ENCODE data around the gene DYNC2I2. TPM values are rescaled to one million over a fixed set of nuclear protein-coding genes. Genes with fewer than 3 reads are reported as not detected.
A peak's percentile ranks its signal among the peaks of the same experiment; 100 is the strongest.

Gene DYNC2I2
- total RNA-seq, 1 experiment from 2014 or later = 53.2 TPM

GRCh38 chr9:128657796-128658195 is 1.1 kb upstream of the DYNC2I2 start:
- TF ChIP-seq CTCF (IDR thresholded peaks at IDR 0.05; ENCODE audit: unreplicated experiment) = no peak
- no peaks in the 10 kb centered on the region for H3K9me3 Mint-ChIP-seq (ENCODE audit: low read depth, unreplicated experiment)
- no peak overlapping the region for H3K4me3 Mint-ChIP-seq (ENCODE audit: low read depth, unreplicated experiment)
- H3K36me3 Mint-ChIP-seq (ENCODE audit: insufficient read depth, unreplicated experiment) = peaks cover 18% of the 10 kb centered on the region
- intact Hi-C loops (cut with micrococcal nuclease; ENCODE audit: unreplicated experiment) = no loop called here
- CTCF ChIA-PET = no interaction called here
- no peak overlapping the region for H3K27ac Mint-ChIP-seq (ENCODE audit: unreplicated experiment)
- H3K27me3 Mint-ChIP-seq (ENCODE audit: unreplicated experiment) = no peaks in the 10 kb centered on the region
- DNase-seq = no peak
- no TSS peak for BruUV-seq (replicated peaks)
- H3K4me1 Mint-ChIP-seq (ENCODE audit: low read depth, unreplicated experiment) = peaks cover 8% of the 10 kb centered on the region

DNA sequence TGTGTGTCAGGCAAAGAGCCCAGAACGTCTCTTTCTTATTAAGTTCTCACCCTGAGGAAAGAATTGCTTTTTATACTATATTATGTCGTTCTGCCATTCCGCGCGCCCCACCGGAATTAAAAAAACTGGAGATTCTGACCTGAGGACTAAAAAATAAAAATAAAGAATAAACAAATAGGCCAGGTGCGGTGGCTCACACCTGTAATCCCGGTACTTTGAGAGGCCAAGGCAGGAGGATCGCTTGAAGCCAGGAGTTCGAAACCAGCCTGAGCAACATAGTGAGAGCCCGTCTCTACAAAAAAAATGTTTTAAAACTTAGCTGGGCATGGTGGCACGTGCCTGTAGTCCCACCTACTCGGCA is 677 bp upstream of the DYNC2I2 start:
- peak overlapping the region; percentile 98 for H3K27ac Mint-ChIP-seq (ENCODE audit: unreplicated experiment)
- H3K4me1 Mint-ChIP-seq (ENCODE audit: low read depth, unreplicated experiment) = peaks cover 8% of the 10 kb centered on the region
- no peaks in the 10 kb centered on the region for H3K27me3 Mint-ChIP-seq (ENCODE audit: unreplicated experiment)
- BruUV-seq (replicated peaks) = no TSS peak
- TF ChIP-seq CTCF (IDR thresholded peaks at IDR 0.05; ENCODE audit: unreplicated experiment) = no peak
- DNase-seq = no peak
- peaks cover 17% of the 10 kb centered on the region for H3K36me3 Mint-ChIP-seq (ENCODE audit: insufficient read depth, unreplicated experiment)
- CTCF ChIA-PET = no interaction called here
- H3K4me3 Mint-ChIP-seq (ENCODE audit: low read depth, unreplicated experiment) = peak overlapping the region; percentile 76
- intact Hi-C loops (cut with micrococcal nuclease; ENCODE audit: unreplicated experiment) = no loop called here
- no peaks in the 10 kb centered on the region for H3K9me3 Mint-ChIP-seq (ENCODE audit: low read depth, unreplicated experiment)

GRCh38 chr9:128654481-128654880 is 2.2 kb downstream of the DYNC2I2 start:
- H3K4me1 Mint-ChIP-seq (ENCODE audit: low read depth, unreplicated experiment) = peaks cover 8% of the 10 kb centered on the region
- BruUV-seq (replicated peaks) = no TSS peak
- H3K4me3 Mint-ChIP-seq (ENCODE audit: low read depth, unreplicated experiment) = no peak overlapping the region
- peaks cover 17% of the 10 kb centered on the region for H3K36me3 Mint-ChIP-seq (ENCODE audit: insufficient read depth, unreplicated experiment)
- CTCF ChIA-PET = interaction anchor here (0.6 to 0.7 kb wide), 2 partner anchors 84 to 234 kb away, joined by 4 to 7 read pairs; partner anchors contain the start of gene CERCAM
- H3K27me3 Mint-ChIP-seq (ENCODE audit: unreplicated experiment) = no peaks in the 10 kb centered on the region
- DNase-seq = no peak
- no peak overlapping the region for H3K27ac Mint-ChIP-seq (ENCODE audit: unreplicated experiment)
- H3K9me3 Mint-ChIP-seq (ENCODE audit: low read depth, unreplicated experiment) = no peaks in the 10 kb centered on the region
- intact Hi-C loops (cut with micrococcal nuclease; ENCODE audit: unreplicated experiment) = no loop called here
- no peak for TF ChIP-seq CTCF (IDR thresholded peaks at IDR 0.05; ENCODE audit: unreplicated experiment)

- Mint-ChIP-seq H3K27me3 (ENCODE audit: unreplicated experiment) (no peaks in the 10 kb centered on the region), H3K27ac (ENCODE audit: unreplicated experiment) (no peak overlapping the region), H3K4me1 (ENCODE audit: low read depth, unreplicated experiment) (peaks cover 8% of the 10 kb centered on the region), H3K4me3 (ENCODE audit: low read depth, unreplicated experiment) (no peak overlapping the region), H3K9me3 (ENCODE audit: low read depth, unreplicated experiment) (no peaks in the 10 kb centered on the region), H3K36me3 (ENCODE audit: insufficient read depth, unreplicated experiment) (peaks cover 17% of the 10 kb centered on the region)
- intact Hi-C loops (cut with micrococcal nuclease; ENCODE audit: unreplicated experiment) = no loop called here
- DNase-seq = no peak
- TF ChIP-seq CTCF (IDR thresholded peaks at IDR 0.05; ENCODE audit: unreplicated experiment) = no peak
- CTCF ChIA-PET = interaction anchor here (0.6 kb wide), 1 partner anchor 85 kb away, joined by 7 read pairs; no protein-coding TSS in a partner anchor
- BruUV-seq (replicated peaks) = no TSS peak
These were observed 2.7 kb downstream of the DYNC2I2 start for GRCh38 chr9:128653908-128654307.
